Measurements from ENCODE around the gene IMMP2L.
"Not testable (repeated sequence)": the region's sequence is repeated elsewhere in the genome, so short reads cannot be mapped to it uniquely, and the experiment has no call there.

The IMMP2L gene

DNA sequence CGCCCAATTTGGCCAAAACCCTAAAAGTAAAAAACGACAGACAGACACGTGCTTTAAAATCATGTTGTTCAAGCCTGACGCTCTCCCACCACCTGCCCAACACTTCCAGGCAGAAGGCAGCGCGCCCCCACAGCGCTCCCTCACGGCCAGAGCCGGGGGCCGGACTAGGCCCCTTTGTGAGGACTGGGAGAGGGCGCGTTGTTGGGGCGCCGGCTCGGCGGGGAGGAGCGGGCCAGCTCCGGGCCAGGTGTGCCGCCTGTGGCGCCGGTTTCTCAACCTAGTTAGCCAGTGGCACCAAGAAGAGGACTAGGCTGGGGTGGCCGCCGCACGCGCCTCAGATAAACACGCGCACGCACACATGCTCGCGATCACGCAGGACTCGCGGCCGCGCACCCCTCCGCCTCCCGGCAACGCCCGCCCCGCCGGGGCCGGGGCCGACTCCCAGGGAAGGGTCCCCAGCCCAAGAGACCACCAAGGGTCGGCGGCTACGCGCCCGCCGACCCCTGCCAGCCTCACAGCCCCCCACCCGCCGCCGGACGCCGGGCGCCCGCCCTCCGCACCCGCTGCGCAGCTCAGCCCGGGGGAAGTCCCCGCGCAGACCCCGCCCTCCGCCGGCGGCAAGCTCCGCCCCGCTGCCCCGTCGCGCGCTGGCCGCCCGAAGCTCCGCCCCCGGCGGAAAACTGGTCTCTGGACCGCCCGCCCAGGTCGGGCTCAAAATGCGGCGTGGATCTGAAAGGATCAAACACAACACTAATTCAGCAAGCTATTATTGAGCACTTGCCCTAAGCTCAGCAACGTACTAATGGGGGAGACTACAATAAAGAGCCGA is at the start of gene IMMP2L:
IMMP2L (minus strand) TSS at position 589 of the 829 bp plus-strand sequence.
- peak; percentile 76 for DNase-seq

DNA sequence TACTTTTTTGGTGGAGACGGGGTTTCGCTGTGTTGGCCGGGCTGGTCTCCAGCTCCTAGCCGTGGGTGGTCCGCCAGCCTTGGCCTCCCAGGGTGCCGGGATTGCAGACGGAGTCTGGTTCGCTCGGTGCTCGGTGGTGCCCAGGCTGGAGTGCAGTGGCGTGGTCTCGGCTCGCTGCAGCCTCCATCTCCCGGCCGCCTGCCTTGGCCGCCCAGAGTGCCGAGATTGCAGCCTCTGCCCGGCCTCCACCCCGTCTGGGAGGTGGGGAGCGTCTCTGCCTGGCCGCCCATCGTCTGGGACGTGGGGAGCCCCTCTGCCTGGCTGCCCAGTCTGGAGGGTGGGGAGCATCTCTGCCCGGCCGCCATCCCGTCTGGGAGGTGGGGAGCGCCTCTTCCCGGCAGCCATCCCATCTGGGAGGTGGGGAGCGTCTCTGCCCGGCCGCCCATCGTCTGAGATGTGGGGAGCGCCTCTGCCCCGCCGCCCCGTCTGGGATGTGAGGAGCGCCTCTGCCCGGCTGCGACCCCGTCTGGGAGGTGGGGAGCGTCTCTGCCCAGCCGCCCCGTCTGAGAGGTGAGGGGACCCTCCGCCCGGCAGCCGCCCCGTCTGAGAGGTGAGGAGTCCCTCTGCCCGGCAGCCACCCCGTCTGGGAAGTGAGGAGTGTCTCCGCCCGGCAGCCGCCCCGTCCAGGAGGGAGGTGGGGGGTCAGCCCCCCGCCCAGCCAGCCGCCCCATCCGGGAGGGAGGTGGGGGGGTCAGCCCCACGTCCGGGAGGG is 47.4 kb upstream of the IMMP2L start:
- not testable (repeated sequence) for DNase-seq

DNA sequence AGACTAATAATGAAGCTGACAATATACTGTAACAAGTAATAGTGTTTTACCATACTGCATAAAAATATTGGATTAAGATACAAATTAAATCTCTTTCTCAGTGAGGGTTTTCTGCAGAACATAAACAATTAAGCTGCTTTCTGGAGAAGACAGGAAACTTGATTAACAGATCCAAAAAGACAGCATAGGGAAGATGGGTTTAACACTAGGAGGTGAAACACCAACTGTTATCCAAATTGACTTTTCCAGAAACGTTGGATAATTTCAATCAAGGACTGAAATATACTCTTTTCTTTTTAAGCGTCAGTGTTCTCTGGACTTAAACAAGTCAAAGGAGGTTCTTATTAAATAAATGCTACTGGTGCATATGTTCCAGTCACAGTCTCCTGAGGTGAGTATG is 45.3 kb upstream of the IMMP2L start:
- no peak for DNase-seq

DNA sequence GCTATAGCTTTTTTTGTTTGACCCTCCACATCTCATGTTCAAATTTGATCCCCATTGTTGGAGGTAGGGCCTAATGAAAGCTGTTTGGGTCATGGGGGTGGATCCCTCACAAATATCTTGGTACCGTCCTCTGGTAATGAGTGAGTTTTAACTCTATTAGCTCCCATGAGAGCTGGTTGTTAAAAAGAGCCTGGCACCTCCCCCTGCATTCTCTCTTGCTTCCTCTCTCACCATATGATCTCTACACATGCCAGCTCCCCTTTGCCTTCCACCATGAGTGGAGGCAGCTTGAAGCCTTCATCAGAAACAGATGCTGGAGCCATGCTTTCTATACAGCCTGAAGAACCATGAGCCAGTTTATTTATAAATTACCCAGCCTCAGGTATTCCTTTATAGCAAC is 43.0 kb upstream of the IMMP2L start:
- no peak for DNase-seq

DNA sequence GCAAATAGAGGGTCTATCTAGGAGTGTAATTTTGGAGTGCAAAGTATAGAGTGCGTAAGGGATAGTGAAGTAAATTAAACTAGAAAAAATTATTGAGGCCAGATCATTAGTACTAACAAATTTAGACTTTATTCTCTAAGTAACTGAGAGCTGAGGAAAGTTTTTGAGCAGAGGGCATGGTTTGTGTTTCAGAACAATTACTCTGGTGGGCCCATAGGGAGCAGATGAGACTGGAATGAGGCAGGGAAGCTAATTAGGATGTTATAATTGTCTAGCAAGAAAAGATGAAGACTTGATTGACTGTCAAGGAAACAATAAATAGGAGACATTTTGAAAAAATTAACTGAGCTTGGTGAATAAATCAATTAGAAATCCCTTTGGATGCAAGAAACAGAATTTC is 37.8 kb upstream of the IMMP2L start:
- DNase-seq, result no peak

DNA sequence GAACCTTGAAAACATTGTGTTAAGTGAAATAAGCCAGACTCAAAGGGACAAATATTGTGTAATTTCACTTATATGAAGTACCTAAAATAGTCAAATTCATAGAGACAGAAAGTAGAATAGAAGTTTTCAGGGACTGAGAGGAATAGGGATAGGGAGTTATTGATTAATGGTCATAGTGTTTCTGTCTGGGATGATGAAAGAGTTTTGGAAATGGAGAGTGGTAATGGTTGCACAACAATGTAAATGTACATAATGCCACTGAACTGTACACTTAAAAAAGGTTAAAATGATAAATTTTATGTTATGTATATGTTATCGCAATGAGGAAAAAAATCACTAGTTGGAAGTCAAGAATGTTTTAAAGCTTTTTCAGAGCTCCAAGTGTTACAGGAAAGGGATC is 33.5 kb upstream of the IMMP2L start:
- no peak for DNase-seq

DNA sequence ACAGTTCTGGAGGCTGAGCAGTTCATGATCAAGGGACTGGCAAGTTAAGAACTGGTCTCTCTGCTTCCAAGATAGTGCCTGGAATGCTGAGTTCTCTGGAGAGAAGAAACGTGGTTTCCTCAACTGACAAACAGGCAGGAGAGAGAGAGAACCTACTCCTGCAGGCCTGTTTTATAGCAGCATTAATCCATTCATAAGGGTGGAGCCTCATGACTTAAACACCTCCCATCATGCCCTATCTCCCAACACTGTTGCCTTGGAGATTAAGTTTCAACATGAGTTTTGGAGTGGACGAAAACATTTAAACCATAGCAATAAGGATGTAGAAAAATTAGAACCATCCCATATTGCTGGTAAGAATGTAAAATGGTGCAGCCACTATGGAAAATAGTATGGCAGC is 32.3 kb upstream of the IMMP2L start:
- DNase-seq, result no peak

DNA sequence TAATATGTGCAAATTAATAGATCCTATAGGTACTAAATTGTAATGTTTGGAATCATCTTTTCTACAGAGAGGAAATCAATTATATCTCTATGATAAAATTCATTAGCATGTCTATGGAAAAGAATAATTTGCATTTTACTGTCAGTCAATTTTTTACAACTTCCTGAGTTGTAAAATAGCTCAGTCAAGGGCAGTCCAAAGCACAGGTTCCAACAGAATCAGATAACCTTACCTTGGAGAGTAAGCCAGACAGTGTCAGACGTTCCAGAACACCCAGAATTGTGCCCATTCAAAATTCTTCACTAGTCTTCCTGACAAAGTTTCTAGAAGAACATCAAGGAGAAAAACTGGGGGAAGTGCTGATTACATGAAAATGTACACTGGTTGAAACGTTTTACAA is 31.1 kb upstream of the IMMP2L start:
- DNase-seq, result no peak

DNA sequence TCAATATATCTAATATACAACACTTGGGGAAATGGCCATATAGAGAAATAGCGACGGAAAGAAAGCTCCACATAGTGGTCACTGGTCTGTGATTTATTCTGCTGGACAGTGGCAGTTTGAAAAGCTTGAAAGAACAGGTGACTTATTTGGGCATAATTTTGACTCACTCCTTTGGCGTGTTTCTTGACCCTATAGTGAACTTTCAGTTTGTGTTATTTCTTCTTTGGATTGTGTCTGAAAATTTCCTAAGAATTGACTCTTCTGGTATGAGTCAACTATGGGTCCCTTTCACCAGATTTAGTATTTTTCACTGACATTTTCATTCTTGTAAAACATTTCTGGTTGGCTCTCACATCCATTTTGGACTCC is 25.8 kb upstream of the IMMP2L start:
- no peak for DNase-seq

DNA sequence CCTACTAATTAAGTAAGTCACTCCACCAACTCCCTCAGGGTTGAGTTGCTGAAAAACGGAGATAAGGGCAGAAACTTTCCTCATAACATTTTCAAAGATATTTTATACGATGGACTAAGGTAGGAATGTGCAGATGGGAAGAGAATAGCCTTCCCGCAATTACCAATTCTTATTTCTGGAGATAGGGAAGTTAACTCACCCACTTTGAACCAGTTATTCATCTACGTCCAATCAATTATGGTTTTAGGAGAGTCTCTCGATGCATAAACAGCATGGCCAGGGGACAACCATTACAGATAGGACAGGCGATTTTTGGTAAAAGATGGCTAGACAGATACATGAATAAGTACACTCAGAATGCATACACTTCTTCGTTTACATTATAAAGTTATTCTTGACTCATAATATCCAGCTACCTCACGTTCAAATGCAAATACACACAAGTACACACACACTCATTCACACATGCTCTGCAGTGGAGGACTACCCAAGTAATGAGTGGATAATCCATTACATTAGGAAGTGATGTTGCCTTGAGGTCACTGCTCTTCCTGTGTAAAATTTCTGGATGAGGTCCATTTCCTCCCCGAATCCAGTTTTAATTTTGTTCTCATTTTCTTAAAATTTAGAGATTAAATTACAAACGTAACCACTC is 25.2 kb upstream of the IMMP2L start:
- DNase-seq, result no peak

DNA sequence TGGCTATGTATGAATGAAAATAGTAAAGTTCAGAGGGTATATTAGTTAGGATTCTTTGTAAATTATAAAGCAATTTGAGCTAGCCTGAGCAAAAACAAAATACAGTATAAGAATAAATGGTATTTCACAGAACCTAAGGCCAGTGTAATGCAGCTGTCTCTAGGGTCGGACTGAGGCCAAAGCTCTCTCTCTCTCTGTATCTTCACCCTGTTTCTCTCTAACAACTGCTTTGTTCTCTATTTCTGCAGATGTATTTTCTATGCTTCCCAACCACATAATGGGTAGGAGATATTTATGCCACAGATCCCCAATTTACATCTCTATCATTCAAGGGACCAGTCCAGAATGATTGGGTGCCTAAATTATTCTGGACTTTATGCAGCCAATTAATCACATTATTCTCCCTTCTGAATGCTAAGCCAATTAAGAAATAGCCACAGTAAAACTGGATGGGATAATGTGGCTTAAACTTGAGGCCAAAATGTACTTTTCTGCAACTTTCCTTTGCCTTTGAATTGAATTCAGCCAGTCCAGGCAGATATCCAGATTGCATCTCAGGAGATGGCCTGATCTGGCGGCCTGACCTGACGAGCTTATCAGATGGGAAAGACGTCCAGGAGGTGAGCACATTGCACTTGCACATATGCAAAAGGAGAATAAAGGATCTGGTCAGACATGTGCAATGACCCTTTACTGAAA is 24.6 kb upstream of the IMMP2L start:
- no peak for DNase-seq

DNA sequence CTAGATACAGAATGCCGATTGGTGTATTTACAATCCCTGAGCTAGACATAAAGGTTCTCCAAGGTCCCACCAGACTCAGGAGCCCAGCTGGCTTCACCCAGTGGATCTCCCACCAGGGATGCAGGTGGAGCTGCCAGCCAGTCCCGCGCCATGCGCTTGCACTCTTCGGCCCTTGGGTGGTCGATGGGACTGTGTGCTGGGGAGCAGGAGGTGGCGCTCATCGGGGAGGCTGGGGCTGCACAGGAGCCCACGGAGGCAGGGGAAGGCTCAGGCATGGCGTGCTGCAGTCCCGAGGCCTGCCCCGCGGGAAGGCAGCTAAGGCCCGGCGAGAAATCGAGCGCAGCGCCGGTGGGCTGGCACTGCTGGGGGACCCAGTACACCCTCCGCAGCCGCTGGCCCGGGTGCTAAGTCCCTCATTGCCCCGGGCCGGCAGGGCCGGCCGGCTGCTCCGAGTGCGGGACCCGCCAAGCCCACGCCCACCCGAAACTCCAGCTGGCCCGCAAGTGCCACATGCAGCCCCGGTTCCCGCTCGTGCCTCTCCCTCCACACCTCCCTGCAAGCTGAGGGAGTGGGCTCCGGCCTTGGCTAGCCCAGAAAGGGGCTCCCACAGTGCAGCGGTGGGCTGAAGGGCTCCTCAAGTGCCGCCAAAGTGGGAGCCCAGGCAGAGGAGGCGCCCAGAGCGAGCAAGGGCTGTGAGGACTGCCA is 19.6 kb upstream of the IMMP2L start:
- DNase-seq, result not testable (repeated sequence)

DNA sequence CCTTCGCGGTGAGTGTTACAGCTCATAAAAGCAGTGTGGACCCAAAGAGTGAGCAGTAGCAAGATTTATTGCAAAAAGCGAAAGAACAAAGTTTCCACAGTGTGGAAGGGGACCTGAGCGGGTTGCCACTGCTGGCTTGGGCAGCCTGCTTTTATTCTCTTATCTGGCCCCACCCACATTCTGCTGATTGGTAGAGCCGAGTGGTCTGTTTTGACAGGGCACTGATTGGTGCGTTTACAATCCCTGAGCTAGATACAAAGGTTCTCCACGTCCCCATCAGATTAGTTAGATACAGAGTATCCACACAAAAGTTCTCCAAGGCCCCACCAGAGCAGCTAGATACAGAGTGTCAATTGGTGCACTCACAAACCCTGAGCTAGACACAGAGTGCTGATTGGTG is 18.9 kb upstream of the IMMP2L start:
- DNase-seq, result not testable (repeated sequence)

DNA sequence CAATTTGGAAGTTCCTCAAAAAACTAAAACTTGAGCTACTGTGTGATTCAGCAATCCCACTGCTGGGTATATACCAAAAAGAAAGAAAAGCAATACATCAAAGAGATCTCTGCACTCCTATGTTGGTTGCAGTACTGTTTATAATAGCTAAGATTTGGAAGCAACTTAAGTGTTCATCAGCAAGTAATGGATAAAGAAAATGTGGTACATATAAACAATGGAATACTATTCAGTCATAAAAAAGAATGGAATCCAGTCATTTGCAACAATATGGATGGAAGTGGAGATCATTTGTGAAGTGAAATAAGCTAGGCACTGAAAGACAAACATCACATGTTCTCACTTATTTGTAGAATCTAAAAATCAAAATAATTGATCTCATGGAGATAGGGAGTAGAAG is 16.5 kb upstream of the IMMP2L start:
- no peak for DNase-seq

DNA sequence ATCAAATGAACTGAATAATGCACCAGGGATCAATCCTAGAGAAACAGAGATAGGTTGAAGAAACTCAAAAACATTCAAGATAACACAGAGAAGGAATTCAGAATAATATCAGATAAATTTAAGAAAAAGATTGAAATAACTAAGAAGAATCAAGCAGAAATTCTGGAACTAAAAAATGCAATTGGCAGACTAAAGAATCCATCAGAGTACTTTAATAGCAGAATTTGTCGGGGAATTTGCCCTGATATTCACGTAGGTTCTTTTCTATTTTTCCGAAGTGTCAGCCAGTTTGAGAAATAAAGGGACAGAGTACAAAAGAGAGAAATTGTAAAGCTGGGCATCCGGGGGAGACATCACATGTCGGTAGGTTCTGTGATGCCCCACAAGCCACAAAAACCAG is 9.4 kb upstream of the IMMP2L start:
- DNase-seq, result no peak

DNA sequence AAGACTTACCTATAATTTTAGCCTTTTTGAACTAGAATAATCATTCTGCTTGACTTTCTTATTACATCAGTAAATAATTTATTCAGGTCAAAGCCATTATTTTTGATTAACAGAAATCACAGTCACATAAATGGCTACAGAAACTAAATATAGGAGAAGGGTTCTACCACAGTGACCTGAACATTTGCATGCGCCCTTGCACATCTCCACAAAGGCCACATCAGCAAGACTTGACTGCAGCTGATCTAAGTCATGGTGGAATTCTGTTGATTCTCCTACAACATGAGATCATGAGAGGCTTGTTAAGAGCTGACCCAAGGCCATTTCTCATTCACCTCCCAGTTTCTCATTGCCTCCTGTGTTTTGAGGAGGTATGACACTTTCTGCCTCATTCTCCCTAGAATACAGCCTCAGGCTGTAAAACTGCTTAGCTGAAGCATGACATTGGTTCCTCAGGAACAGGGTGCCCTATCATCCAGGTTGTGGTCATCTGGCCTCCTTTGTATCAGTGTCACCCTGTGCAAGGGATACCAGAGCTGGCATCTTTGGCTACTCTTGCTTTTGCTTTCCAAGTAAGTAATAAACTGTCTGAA is 6.7 kb upstream of the IMMP2L start:
- DNase-seq, result no peak

DNA sequence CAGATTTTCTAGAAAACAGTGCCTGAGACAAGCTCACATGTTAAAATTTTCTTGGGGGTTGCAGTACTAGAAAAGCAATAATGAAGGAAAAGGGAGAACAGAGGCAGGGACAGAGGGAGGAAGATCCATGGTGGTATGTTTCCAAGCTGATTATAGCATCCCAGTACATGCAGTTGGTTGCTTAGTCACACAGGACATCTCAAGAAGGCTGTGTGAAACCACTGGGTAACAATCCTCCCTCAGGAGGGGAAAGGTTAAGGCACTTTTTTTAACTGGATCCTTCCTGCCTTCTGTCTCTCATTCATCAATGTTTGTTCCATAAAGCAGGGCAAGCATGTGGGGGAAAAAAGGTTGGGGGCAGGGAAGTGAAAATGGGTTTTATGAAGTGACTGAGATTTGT is 6.1 kb upstream of the IMMP2L start:
- DNase-seq, result no peak

DNA sequence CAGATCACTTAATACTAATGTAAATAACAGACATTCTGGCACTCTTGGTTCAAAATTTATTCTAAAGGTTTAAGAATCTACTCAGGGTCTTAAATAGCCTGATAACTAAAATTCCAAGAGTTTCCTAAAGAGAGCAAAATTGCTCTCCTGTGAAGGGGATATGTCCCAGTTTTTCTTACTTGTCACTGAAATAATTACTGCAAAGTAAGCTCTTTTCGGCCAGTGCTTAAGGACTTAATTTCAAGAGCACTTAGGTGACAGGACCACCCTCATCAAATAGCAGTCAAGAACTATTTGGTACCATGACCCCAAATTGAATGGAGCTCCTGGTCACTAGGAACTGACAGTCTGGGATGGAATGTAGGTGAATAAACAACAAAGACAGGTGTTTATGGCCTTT is 1.8 kb upstream of the IMMP2L start:
- no peak for DNase-seq

DNA sequence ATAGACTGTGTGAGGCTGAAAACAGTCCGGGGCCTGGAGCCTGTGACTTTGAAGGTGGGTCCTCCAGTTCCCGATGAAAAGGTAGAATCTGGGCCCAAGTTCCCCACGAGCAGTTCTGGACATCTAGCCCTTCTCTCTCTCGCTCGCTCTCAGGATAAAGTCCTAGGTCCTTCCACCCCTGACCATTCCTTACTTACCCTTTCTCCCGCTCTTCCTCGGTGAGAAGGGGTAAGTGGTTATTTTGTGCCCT is 713 bp downstream of the IMMP2L start:
- DNase-seq, result no peak

DNA sequence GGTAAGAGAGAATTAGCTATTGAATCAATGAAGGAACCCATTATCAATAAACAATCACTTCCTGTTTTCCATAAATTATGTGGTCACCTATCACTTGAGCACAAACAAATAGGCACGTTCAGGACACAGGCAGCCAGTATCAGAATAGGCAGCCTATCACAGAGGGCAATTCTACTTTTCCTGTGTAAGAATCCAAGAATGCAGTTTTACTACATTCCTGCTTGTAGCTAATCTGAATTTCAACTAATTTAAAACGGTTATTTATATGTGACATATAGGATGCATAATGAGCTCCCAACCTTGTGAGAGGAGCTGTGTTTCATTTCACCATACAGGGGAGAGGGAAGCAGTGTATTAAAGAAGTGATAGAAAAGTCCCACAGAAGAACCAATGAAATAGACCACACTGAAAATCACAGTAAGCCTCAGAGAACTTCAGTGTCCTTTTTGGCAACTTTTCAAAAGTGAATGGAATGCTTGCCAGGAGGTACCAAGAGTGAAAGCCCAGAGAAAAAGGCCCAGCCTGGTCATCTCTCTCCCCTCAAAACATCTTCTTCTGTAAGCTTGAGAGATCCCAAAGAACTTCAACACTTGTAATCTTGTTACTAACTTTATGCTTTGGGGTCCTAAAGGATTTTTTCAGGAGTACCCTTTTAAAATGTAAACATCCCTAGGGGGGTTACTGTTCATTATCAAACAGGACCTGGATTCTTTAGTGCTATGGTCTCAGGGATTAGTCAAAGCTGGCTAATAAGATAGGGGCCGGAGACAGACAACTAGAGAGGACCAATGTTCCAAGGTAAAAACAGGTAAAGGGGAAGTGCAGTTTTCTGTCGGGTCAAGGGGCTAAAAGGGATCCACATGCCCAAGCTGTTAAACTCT is 1.3 kb downstream of the IMMP2L start:
- no peak for DNase-seq

DNA sequence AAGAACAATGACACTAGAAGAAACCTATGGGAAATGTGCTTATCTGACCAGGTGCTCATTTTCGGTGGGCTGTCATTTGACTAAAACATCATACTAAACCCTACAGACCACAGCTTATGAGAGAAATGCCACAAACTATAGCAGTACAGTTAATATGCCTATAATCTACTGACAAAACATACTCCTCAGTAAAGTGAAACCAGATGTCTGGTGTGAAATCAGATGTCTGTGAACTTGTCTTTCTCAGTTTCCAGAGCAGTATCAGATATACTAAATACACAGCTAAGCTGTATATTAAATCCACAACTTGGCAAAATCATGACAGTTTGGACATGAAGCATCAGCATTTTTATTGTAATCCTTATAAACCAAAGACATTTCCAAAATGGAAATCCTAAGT is 3.3 kb downstream of the IMMP2L start:
- no peak for DNase-seq

DNA sequence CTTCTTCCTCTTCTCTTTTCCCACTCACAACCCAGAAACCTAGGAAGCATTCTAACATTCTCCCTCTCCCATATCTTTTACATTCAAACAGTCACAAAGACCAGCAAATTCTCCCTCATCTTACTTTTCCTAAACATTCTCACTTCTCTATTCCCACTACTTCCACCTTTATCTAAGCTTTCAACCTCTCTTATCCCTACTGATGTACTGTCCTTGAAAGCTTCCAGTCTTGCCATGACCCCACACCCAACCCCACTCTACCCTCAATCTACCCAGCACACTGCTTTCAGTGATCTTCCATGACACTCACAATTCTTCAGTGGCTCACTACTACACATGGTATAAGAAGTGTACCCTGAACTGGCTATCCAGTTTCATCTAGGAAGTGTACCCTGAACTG is 5.3 kb downstream of the IMMP2L start:
- no peak for DNase-seq
